Loucy (cell line): ENCODE measurements around the gene CYP2A6.
A peak's percentile ranks its signal among the peaks of the same experiment; 100 is the strongest.

Experiments
- EZH2phosphoT487 ChIP-seq: fragments of 200-600 bp; IDR thresholded peaks from 2 replicates; pipeline ENCODE4 v1.6.1; 2018; ENCODE audit warnings: antibody characterized with exemption, mild to moderate bottlenecking, moderate library complexity, borderline replicate concordance
- TF ChIP-seq, protein P1 (sequence below): fragments of 200-600 bp; sonication (generic); conservative IDR thresholded peaks from 2 replicates; pipeline ENCODE4 v1.5.1; 2014; ENCODE audit warnings: mild to moderate bottlenecking, antibody characterized with exemption, low read length

DNA sequence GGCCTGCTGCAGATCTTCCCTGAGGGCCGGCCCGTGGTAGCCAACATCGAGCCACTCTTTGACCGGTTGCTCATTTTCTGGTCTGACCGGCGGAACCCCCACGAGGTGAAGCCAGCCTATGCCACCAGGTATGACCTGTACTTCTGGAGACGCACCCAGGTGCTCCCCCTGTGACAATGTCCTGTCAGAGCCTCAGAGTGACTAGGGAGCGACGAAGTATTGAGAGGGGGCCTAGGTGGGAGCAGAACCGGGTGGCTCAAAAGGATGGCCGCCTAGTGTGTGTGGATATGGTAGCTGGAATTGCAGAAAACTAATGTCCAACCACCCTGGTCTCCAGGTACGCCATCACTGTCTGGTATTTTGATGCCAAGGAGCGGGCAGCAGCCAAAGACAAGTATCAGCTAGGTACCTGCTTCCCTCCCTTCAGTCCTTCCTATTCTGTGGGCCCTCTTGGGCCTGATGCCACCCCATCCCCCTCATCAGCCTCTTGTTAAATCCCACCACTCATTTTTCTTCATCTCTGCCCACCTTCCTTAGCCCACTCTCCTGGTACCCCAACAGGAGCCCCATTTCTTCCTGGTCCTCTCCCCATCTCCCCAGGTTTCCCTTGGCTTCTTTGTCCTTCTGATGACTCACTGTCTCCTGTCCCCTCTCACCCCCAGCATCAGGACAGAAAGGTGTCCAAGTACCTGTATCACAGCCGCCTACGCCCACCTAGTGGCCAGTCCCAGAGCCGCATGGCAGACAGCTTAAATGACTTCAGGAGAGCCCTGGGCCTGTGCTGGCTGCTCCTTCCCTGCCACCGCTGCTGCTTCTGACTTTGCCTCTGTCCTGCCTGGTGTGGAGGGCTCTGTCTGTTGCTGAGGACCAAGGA lies 42.9 kb downstream of the CYP2A6 start:
- TF ChIP-seq, protein P1, sequence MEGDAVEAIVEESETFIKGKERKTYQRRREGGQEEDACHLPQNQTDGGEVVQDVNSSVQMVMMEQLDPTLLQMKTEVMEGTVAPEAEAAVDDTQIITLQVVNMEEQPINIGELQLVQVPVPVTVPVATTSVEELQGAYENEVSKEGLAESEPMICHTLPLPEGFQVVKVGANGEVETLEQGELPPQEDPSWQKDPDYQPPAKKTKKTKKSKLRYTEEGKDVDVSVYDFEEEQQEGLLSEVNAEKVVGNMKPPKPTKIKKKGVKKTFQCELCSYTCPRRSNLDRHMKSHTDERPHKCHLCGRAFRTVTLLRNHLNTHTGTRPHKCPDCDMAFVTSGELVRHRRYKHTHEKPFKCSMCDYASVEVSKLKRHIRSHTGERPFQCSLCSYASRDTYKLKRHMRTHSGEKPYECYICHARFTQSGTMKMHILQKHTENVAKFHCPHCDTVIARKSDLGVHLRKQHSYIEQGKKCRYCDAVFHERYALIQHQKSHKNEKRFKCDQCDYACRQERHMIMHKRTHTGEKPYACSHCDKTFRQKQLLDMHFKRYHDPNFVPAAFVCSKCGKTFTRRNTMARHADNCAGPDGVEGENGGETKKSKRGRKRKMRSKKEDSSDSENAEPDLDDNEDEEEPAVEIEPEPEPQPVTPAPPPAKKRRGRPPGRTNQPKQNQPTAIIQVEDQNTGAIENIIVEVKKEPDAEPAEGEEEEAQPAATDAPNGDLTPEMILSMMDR, result peak; percentile 43
- no peak for TF ChIP-seq EZH2phosphoT487
